PFSK-1 (cell line): ENCODE results near the gene MUC4.

Experiments used
- FOXP2 ChIP-seq: optimal IDR thresholded peaks from 2 replicates; pipeline ENCODE3; 2011; ENCODE audit warnings: borderline replicate concordance, control low read depth, inconsistent platforms; ENCODE audit not compliant: insufficient read depth; ENCODE audit errors: extremely low read length, extremely low read depth
- POLR2AphosphoS5 ChIP-seq: IDR thresholded peaks from 2 replicates; pipeline ENCODE4 v1.6.1; 2012; ENCODE audit warnings: low read depth, mild to moderate bottlenecking, control low read depth, low read length, moderate library complexity
- REST ChIP-seq, 2 experiments: IDR thresholded peaks; 2 replicates each; pipeline versions ENCODE4 v1.6.1 to v1.8.0; 2011 to 2012; ENCODE audit warnings: low read depth in 2 of 2, low read length in 2 of 2, control low read depth in 1 of 2, inconsistent platforms in 1 of 2, mild to moderate bottlenecking in 1 of 2, moderate library complexity in 1 of 2; ENCODE audit not compliant: insufficient read depth in 1 of 2
- SIN3A ChIP-seq: IDR thresholded peaks from 2 replicates; pipeline ENCODE4 v1.6.1; 2012; ENCODE audit warnings: mild to moderate bottlenecking, low read length, moderate library complexity, borderline replicate concordance; ENCODE audit not compliant: insufficient read depth
- TAF1 ChIP-seq: IDR thresholded peaks from 2 replicates; pipeline ENCODE4 v1.6.1; 2012; ENCODE audit warnings: low read length, control low read depth, borderline replicate concordance; ENCODE audit not compliant: insufficient read depth

GRCh38 chr3:195850857-195851543, 39.3 kb upstream of the MUC4 start:
- TF ChIP-seq REST (IDR thresholded peaks at IDR 0.05; ENCODE audit: insufficient read depth in 1 of 2, low read depth in 2 of 2, low read length in 2 of 2) (no peak), SIN3A (no peak), FOXP2 (no peak), POLR2AphosphoS5 (no peak), TAF1 (no peak)
